HEK293T (cell line): ENCODE data around the gene FXYD4.

Source experiments
- FOXA1 ChIP-seq: fragments of 450-650 bp; IDR thresholded peaks from 2 replicates; pipeline ENCODE4 v1.6.1; 2016; ENCODE audit warnings: mild to moderate bottlenecking
- FOXK2 ChIP-seq: fragments of 450-650 bp; IDR thresholded peaks from 2 replicates; pipeline ENCODE4 v1.6.1; 2016; ENCODE audit warnings: mild to moderate bottlenecking
- SP1 ChIP-seq: fragments of 450-650 bp; IDR thresholded peaks from 2 replicates; pipeline ENCODE4 v1.6.1; 2017
- SUZ12 ChIP-seq: fragments of 450-650 bp; IDR thresholded peaks from 2 replicates; pipeline ENCODE4 v1.6.1; 2016; ENCODE audit warnings: mild to moderate bottlenecking
- ZNF384 ChIP-seq: fragments of 450-650 bp; IDR thresholded peaks from 2 replicates; pipeline ENCODE4 v1.6.1; 2016
- TF ChIP-seq, protein P1 (sequence below): fragments of 450-650 bp; IDR thresholded peaks from 2 replicates; pipeline ENCODE4 v1.6.1; 2016

DNA sequence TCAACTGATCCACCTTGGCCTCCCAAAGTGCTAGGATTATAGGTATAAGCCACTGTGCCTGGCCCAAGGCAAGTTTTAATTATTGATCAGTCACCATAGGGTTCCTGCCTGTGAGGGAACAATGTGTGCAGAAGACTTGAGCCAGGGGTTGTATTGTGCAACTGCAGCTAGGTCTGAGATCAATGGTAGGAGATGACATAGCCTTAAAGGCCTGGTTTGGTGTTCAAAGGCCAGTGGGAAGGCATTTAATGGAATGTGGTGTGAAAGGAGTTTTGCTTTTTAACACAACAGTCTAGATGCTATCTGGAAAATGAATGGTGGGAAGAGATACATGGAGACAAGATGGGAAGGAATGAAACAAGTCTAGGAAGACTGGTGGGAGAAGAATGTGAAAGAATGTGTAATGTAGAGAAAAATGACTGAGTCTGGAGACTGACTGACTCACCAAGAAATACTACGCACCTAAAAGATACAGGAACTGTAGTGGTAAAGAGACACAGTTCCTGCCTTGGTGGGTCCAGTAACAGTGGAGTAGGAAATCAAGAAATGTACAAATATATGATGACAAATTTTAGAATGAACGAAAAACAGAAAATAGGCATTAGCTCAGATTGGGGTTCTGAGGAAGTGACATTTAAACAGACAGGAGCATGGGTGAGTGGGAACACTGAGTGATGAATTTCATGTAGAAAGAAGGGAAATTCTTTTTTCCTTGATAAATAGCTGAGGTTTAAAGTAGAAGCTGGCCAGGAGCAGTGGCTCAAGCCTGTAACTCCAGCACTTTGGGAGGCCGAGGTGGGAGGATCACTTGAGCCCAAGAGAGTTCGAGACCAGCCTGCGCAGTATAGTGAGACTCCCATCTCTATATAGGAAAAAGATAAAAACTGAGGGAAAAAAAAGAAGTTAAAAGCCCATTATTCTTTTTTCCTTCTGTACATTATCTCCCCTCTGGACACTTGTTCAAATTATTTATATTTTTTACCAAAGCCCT lies 28.2 kb downstream of the FXYD4 start:
- TF ChIP-seq SUZ12: no peak
- TF ChIP-seq FOXK2: no peak
- no peak for TF ChIP-seq ZNF384
- TF ChIP-seq SP1: no peak
- TF ChIP-seq, protein P1, sequence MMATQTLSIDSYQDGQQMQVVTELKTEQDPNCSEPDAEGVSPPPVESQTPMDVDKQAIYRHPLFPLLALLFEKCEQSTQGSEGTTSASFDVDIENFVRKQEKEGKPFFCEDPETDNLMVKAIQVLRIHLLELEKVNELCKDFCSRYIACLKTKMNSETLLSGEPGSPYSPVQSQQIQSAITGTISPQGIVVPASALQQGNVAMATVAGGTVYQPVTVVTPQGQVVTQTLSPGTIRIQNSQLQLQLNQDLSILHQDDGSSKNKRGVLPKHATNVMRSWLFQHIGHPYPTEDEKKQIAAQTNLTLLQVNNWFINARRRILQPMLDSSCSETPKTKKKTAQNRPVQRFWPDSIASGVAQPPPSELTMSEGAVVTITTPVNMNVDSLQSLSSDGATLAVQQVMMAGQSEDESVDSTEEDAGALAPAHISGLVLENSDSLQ: no peak
- no peak for TF ChIP-seq FOXA1
